SK-N-MC (cell line): ENCODE results near the gene CELF1.

Source experiments
- EZH2 ChIP-seq: fragments of 200-600 bp; sonication (generic); IDR thresholded peaks from one replicate; pipeline ENCODE4 v1.6.1; 2017; ENCODE audit warnings: antibody characterized with exemption
- POLR2AphosphoS5 ChIP-seq: IDR thresholded peaks from 2 replicates; pipeline ENCODE4 v1.6.1; 2012; ENCODE audit warnings: mild to moderate bottlenecking, low read depth, low read length, borderline replicate concordance

DNA sequence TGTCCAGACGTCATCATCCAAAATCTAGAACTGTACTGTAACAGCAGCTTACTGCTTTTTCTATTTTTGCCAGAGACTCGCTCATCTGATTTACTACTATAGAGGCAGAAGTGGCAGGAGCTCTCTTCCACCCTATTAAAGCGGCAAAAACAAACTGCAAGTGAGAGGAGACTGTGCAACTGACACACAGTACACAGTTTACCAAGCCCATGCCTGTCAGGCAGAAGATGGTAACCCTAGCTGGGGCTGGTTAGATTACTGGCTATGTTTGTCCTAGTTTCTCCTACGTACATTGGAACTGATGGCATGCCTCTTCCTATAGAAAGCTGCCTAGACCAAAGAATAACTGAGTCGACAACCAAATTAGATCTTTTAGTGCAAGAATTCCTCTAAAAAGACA is 51.8 kb downstream of the CELF1 start:
- no peak for TF ChIP-seq EZH2
- TF ChIP-seq POLR2AphosphoS5, result no peak
